ENCODE measurements around the gene KDM3A.
A peak's percentile ranks its signal among the peaks of the same experiment; 100 is the strongest.

The KDM3A gene

GRCh38 chr2:86436328-86436727, 4.8 kb upstream of the KDM3A start:
- no peak for DNase-seq

DNA sequence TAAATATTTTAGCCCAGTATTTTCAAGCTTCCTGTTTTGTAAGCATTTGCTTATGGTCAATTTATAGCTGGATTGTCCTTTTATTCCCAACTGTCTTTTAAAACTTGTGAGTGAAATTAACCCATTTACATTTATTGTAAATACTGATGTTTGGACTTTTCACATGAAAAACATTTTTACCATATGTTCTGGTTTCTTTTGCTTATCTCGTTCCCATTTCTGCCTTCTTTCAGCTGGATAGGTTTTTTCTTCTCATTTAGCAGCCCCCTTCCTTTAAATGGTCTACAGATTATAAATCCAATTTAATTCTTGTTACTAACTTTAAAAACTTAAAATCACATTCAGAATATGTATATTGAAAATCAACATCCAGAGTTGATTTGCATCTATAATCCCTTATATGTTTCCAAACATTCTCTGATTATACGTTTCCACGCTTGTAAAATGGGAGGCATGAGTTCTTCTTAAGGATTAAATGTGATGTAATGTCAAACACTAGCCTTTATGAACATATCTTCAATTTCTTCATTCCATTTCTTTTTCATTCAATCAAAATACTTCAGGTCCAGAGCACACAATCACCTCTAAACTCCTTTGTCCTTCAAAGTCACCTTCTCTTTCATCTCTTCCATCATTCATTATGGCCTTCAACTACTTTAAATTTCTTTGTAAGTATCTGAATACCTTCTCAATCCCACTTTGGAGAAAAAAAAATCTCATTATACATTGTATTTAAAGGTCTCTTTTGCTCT, 1.1 kb upstream of the KDM3A start:
- DNase-seq = no peak

GRCh38 chr2:86441392-86441881, 266 bp downstream of the KDM3A start:
- no peak for DNase-seq

- DNase-seq = peak; percentile 13 to 30
Observed at GRCh38 chr2:86441882-86442641, 891 bp downstream of the KDM3A start.

DNA sequence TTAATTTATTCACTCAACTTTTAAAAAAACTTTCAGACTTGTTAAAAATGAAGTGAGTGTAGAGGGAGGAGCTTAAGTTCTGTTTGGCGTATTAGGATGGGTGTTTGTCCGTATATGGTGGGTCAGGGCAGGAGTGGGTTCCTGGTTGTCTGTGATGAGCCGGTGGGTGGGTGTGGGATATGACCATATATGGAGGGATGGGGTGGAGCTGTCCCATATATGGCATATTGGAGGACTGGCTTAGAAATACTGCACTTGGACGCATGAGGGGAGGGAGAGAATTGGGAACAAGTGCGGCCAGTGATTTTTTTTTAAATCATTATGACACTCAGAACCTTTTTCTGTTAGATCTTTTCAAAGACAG, 1.5 kb downstream of the KDM3A start:
- peak; percentile 50 to 66 for DNase-seq

GRCh38 chr2:86443631-86444350, 2.6 kb downstream of the KDM3A start:
- no peak for DNase-seq

GRCh38 chr2:86445436-86445835, 4.3 kb downstream of the KDM3A start:
- no peak for DNase-seq

- no peak for DNase-seq
Observed at GRCh38 chr2:86446060-86446459, 4.9 kb downstream of the KDM3A start.

GRCh38 chr2:86453836-86454235, 12.7 kb downstream of the KDM3A start:
- DNase-seq = no peak

- DNase-seq = no peak
Observed at GRCh38 chr2:86454238-86454637, 13.1 kb downstream of the KDM3A start.

- no peak for DNase-seq
Observed at GRCh38 chr2:86455181-86455580, 14.0 kb downstream of the KDM3A start.

DNA sequence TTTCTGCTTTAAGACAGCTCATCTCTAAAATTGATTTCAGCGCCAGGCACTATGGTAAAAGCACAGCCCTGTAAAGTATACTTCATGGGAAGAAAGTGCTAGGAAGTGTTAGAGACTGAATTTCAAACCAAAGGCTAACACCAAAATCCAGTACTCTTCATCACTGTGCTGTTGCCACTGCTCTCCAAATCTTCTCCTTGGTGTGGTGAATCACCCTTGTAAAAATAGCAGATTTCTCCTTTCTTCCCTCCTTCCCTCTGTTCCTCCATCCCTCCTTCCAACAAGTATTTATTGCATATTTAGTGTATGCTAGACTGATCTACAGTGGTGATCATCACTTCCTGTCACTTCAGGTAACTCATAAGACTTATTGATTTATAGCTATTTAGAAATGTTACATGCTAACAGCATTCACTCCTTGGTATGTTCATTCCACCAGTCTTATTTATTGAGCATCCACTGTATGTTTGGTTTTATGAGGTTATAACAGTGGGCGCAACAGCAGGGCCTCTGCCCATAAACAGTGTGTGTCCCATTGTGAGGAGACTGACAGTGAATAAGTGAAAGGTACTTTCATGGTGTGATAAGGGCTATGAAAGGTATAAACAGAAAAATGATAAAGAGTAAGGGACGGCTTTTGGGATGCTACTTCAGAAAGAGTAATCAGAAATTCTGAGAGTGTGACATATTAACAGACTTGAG, 20.0 kb downstream of the KDM3A start:
- DNase-seq = no peak

GRCh38 chr2:86464652-86465051, 23.5 kb downstream of the KDM3A start:
- no peak for DNase-seq

GRCh38 chr2:86466306-86466705, 25.1 kb downstream of the KDM3A start:
- DNase-seq = no peak

- DNase-seq = no peak
Observed at GRCh38 chr2:86468162-86469033, 27.2 kb downstream of the KDM3A start.

- no peak for DNase-seq
Observed at GRCh38 chr2:86470890-86471289, 29.7 kb downstream of the KDM3A start.

DNA sequence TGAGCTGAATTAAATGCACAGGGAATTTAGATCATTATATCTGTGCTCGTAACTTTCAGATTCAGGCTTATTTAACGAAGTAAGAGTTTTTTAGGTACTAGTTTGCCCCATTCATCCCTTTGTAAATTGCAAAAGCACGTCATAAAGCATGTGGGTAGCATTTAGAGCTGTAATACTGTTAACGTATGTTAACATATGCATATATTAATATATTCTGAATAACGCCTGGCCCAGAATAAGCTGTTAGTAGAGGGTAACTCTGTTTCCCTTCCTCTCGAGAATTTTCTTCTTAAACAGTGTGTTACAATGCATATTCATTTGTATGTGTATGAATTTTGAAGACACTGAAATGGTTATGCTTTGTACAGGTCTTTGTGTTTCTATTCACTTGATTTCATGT, 30.5 kb downstream of the KDM3A start:
- no peak for DNase-seq

DNA sequence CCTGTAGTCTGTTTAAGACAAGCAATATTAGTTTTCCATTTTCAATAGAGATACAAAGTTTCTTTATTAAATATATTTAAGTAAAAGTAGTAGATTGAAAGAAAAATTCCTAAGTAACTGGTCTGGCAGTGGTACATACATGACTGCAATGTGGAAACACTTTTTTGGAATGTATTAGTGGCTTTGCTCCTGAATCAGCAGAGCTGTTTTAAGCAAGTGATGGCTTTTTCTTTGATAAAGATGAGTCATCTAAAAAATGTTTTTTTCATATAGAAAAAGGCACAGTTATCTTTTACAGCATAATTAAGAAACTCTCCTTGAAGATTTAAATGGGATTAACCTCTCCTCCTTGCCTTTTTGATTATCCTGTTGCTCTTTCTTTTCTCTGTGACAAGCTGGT, 34.9 kb downstream of the KDM3A start:
- DNase-seq = no peak

GRCh38 chr2:86476918-86477317, 35.7 kb downstream of the KDM3A start:
- DNase-seq = no peak

DNA sequence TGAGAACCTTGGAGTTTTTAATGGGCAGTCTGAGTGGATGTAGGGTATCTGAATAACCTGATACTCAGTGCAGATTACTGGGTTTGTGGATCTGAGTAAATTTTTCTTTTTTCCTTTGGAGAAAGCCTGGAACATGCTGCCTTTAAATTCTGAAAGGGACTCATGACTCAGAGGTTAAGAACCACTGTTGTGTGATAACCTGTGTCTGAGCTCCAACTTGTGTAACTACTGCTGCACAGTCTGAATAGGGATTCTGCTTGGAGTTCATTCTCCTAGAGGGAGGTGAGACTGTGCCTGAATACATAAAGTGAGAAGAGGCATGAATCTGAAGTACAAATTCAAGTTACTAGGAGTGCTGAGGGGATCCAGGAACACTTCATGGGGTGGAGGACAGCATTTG, 36.2 kb downstream of the KDM3A start:
- no peak for DNase-seq

- DNase-seq = no peak
Observed at GRCh38 chr2:86480105-86480504, 38.9 kb downstream of the KDM3A start.

- no peak for DNase-seq
Observed at GRCh38 chr2:86482034-86482433, 40.9 kb downstream of the KDM3A start.
